Gastroesophageal sphincter (tissue), 4 donors: ENCODE data around the gene SMARCAL1. TPM values are rescaled to one million over a fixed set of nuclear protein-coding genes. Genes with fewer than 3 reads are reported as not detected.

ENCODE experiments used
- ATAC-seq: fragments of 150-250 bp; one replicate; pipeline ENCODE4 v1.9.1; 2016; ENCODE audit warnings: mild to moderate bottlenecking, moderate library complexity
- H3K27ac ChIP-seq, 4 donors: fragments of 200-600 bp; sonication (generic) in 3 of 4; 1 replicate in 3 of 4; 2 replicates in 1 of 4; pipeline ENCODE4 v1.5.1; 2016 to 2019
- H3K27me3 ChIP-seq: fragments of 200-600 bp; sonication (generic); one replicate; pipeline ENCODE4 v1.5.1; 2019
- H3K36me3 ChIP-seq, 2 donors: fragments of 200-600 bp; sonication (generic); one replicate each; pipeline ENCODE4 v1.5.1; 2019; ENCODE audit warnings: control low read depth in 1 of 2
- H3K4me1 ChIP-seq, 3 donors: fragments of 200-600 bp; sonication (generic); 1 replicate in 2 of 3; 2 replicates in 1 of 3; pipeline ENCODE4 v1.5.1; 2016 to 2019; ENCODE audit warnings: control low read depth in 2 of 3
- H3K4me3 ChIP-seq, 2 donors: fragments of 200-600 bp; sonication (generic); one replicate each; pipeline ENCODE4 v1.5.1; 2019; ENCODE audit warnings: mild to moderate bottlenecking in 1 of 2, moderate library complexity in 1 of 2
- H3K9me3 ChIP-seq, 3 donors: fragments of 200-600 bp; sonication (generic); one replicate each; pipeline ENCODE4 v1.5.1; 2017 to 2019; ENCODE audit warnings: control low read depth in 2 of 3
- EP300 ChIP-seq: sonication (generic); formaldehyde crosslinking; IDR thresholded peaks from one replicate; pipeline ENCODE4 v1.6.1; 2017; ENCODE audit warnings: antibody characterized with exemption, mild to moderate bottlenecking
- POLR2A ChIP-seq, 2 donors: fragments of 450-650 bp; IDR thresholded peaks; one replicate each; pipeline ENCODE4 v1.6.1; 2017; ENCODE audit warnings: antibody characterized with exemption in 2 of 2, mild to moderate bottlenecking in 2 of 2, moderate library complexity in 1 of 2
- POLR2AphosphoS5 ChIP-seq: sonication (generic); formaldehyde crosslinking; IDR thresholded peaks from one replicate; pipeline ENCODE4 v1.6.1; 2017; ENCODE audit warnings: antibody characterized with exemption
- WGBS, 2 donors: methylation state at CpG; one replicate each; pipeline ENCODE4 v1.1.5; 2018; ENCODE audit warnings: low coverage in 1 of 2; 5-methylcytosine and 5-hydroxymethylcytosine counted together
- total RNA-seq, 4 donors: library from RNA; depleted of rRNA; stranded (reverse); fragments of >200 nt; gene quantifications; one replicate each; pipeline ENCODE4 v1.1.0, GENCODE V29; 2016
- TF ChIP-seq, protein P1 (sequence below), 4 experiments: fragments of 200-600 bp in 2 of 4; fragments of 450-650 bp in 2 of 4; sonication (generic) in 1 of 4; IDR thresholded peaks; one replicate each; pipeline ENCODE4 v1.5.1; 2017 to 2019; ENCODE audit warnings: antibody characterized with exemption in 4 of 4, mild to moderate bottlenecking in 2 of 4, moderate library complexity in 2 of 4

Gene SMARCAL1
- total RNA-seq, 4 donors from 2014 or later, result 7.5 to 14.7 (median 10.7) TPM

DNA sequence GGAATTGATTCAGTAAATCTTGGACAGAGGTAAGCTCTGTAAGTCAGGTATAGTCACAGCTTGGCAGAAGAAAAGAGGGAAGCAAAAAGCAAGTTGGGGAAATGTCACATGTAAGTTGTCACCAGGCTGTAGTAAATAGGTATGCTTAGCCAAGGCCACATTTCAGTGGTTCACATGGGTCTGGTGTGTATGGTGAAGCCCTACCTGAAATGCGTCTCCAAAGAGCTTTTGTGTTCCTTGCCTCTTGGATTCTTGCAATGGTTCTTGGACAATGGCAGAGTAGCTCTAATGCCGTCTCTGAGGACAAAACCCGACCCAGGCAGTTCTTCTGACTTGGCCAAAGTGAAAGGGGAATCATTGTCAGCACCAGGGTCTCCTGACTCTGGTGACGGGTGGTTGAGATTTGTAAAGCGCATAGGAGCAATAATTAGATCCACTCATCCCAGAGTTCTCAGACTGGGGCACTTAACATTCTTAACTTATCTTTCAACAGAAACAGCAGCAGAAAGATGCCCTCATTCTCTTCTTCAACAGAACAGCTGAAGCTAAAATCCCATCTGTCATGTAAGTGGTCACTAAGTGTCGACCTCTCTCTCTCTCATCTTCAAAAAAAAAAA is 51.9 kb downstream of the SMARCAL1 start:
- Histone ChIP-seq H3K4me1 (no peaks in the 10 kb centered on the region), H3K27ac (no peak overlapping the region), H3K27me3 (no peaks in the 10 kb centered on the region), H3K36me3 (peaks cover 0 to 69% of the 10 kb centered on the region in 2 donors), H3K4me3 (no peak overlapping the region), H3K9me3 (no peaks in the 10 kb centered on the region)
- no peak for ATAC-seq
- 83 to 93% methylated on average over 5 of the region's 6 CpGs for WGBS, 2 donors
- TF ChIP-seq POLR2AphosphoS5 (no peak), EP300 (no peak), POLR2A (IDR thresholded peaks at IDR 0.05) (no peak)
- TF ChIP-seq, protein P1, sequence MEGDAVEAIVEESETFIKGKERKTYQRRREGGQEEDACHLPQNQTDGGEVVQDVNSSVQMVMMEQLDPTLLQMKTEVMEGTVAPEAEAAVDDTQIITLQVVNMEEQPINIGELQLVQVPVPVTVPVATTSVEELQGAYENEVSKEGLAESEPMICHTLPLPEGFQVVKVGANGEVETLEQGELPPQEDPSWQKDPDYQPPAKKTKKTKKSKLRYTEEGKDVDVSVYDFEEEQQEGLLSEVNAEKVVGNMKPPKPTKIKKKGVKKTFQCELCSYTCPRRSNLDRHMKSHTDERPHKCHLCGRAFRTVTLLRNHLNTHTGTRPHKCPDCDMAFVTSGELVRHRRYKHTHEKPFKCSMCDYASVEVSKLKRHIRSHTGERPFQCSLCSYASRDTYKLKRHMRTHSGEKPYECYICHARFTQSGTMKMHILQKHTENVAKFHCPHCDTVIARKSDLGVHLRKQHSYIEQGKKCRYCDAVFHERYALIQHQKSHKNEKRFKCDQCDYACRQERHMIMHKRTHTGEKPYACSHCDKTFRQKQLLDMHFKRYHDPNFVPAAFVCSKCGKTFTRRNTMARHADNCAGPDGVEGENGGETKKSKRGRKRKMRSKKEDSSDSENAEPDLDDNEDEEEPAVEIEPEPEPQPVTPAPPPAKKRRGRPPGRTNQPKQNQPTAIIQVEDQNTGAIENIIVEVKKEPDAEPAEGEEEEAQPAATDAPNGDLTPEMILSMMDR (IDR thresholded peaks at IDR 0.05), result no peak

DNA sequence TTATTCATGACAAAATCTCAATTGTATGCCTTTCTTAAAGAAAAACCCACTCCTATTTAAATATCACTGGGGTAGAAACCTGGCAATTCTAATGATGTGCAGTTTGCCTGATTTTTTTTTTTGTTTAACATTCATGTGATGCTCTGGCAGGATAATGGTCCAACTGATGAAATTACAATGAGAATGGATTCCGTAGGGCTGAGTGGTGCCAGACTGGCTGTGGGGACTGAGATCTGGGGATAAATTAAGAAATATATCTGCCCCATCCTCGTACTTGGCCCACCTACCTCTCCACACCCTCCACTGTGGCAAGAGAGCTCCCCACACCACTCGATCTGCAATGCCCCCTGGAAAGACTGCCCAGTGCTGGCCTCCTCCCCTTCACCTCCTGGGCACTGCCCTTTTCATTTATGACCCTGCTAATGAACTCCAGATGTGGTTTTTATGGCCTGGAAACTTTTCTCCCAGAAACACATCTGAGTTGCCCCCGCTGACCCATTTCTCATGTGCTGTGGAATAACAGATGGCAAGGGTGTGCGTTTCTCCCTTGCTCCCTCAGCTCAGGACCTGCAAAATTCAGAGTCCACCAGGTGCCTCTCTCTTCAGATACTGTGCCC is 53.4 kb downstream of the SMARCAL1 start:
- no peaks in the 10 kb centered on the region for H3K9me3 ChIP-seq
- H3K4me1 ChIP-seq, result no peaks in the 10 kb centered on the region
- H3K27me3 ChIP-seq, result no peaks in the 10 kb centered on the region
- TF ChIP-seq, protein P1 (IDR thresholded peaks at IDR 0.05), result no peak
- TF ChIP-seq POLR2A (IDR thresholded peaks at IDR 0.05) (no peak), POLR2AphosphoS5 (no peak), EP300 (no peak)
- WGBS, 2 donors, result 80 to 91% methylated on average over 4 to 5 of the region's 5 CpGs
- ATAC-seq, result no peak
- no peak overlapping the region for H3K4me3 ChIP-seq
- H3K36me3 ChIP-seq, result peaks cover 0 to 83% of the 10 kb centered on the region in 2 donors
- no peak overlapping the region for H3K27ac ChIP-seq

GRCh38 chr2:216467845-216468244 is 55.6 kb downstream of the SMARCAL1 start:
- 79 to 100% methylated on average over 2 to 4 of the region's 4 CpGs for WGBS, 2 donors
- Histone ChIP-seq H3K9me3 (no peaks in the 10 kb centered on the region), H3K27ac (no peak overlapping the region), H3K36me3 (peaks cover 3 to 89% of the 10 kb centered on the region in 2 donors), H3K4me3 (no peak overlapping the region), H3K27me3 (no peaks in the 10 kb centered on the region), H3K4me1 (no peaks in the 10 kb centered on the region)
- TF ChIP-seq POLR2AphosphoS5 (no peak), POLR2A (IDR thresholded peaks at IDR 0.05) (no peak), EP300 (no peak)
- TF ChIP-seq, protein P1 (IDR thresholded peaks at IDR 0.05), result no peak
- ATAC-seq, result no peak

DNA sequence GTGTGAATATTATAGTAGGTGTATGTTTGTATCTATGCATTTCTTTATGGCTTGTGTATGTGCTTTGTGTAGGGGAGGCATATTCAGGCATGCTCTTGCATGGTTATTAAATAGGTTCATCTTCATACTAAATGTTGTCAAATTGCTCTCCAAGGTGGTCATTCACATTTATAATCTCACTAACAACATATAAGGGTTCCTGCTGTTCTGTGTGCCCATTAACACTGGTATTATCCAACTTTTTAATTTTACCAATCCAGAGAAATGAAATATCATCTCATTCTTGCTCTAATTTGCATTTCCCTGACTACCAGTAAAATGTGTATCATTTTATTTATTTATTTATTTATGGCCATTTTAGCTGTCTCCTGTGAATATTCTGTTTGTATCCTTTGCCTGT is 57.4 kb downstream of the SMARCAL1 start:
- Histone ChIP-seq H3K4me1 (no peaks in the 10 kb centered on the region), H3K4me3 (no peak overlapping the region), H3K9me3 (no peaks in the 10 kb centered on the region), H3K36me3 (peaks cover 3 to 76% of the 10 kb centered on the region in 2 donors), H3K27me3 (no peaks in the 10 kb centered on the region), H3K27ac (no peak overlapping the region)
- ATAC-seq, result no peak
- TF ChIP-seq POLR2A (IDR thresholded peaks at IDR 0.05) (no peak), EP300 (no peak), POLR2AphosphoS5 (no peak)
- TF ChIP-seq, protein P1 (IDR thresholded peaks at IDR 0.05), result no peak

GRCh38 chr2:216473187-216473586 is 60.9 kb downstream of the SMARCAL1 start:
- 88 to 89% methylated on average over 3 of the region's 3 CpGs for WGBS, 2 donors
- TF ChIP-seq POLR2AphosphoS5, result no peak
- no peak for TF ChIP-seq EP300
- TF ChIP-seq POLR2A (IDR thresholded peaks at IDR 0.05), result no peak
- TF ChIP-seq, protein P1 (IDR thresholded peaks at IDR 0.05), result no peak
- Histone ChIP-seq H3K9me3 (no peaks in the 10 kb centered on the region), H3K4me1 (no peaks in the 10 kb centered on the region), H3K27ac (no peak overlapping the region), H3K27me3 (no peaks in the 10 kb centered on the region), H3K36me3 (peaks cover 3 to 78% of the 10 kb centered on the region in 2 donors), H3K4me3 (no peak overlapping the region)
- ATAC-seq, result no peak
